ENCODE measurements around the gene ROBO1. TPM values are rescaled to one million over a fixed set of nuclear protein-coding genes. Genes with fewer than 3 reads are reported as not detected.

Gene ROBO1
- polyA plus RNA-seq: 20.7 to 37.2 TPM (median 27.1 TPM) in 3 replicates
- 35.4 TPM for polyA plus RNA-seq (2011; ENCODE audit: low read depth)
- polyA plus RNA-seq (2011; cell fraction: cytosol; rRNA removed): 8.2 and 15.6 TPM in 2 replicates
- 48.7 and 63.0 TPM in 2 replicates for polyA plus RNA-seq (2011; cell fraction: nucleus; rRNA removed)
- polyA plus RNA-seq (2012; ENCODE audit: low replicate concordance): 15.3 and 36.6 TPM in 2 replicates
- polyA minus RNA-seq: 48.0 to 95.4 TPM (median 60.4 TPM) in 3 replicates
- 18.2 TPM for polyA minus RNA-seq (2011; cell fraction: cytosol; rRNA and poly(A)+ RNA removed)
- 99.6 and 170 TPM in 2 replicates for polyA minus RNA-seq (2011; cell fraction: nucleus; rRNA and poly(A)+ RNA removed)

GRCh38 chr3:79767905-79768267, at the start of gene ROBO1:
Gene ROBO1 (minus strand): TSS chr3:79767998.
- Histone ChIP-seq H3K4me2 (ENCODE audit: control insufficient read depth, extremely low read depth, insufficient read depth, low read depth, low read length) (no peak within 1 kb of the TSS), H3K4me3 (ENCODE audit: control insufficient read depth in 2 of 3, extremely low read depth in 1 of 3, insufficient read depth in 2 of 3, low read depth in 1 of 3, low read length in 3 of 3) (no peak within 1 kb of the TSS), H3K79me2 (ENCODE audit: control insufficient read depth, insufficient read depth, low read length) (no peaks in the 10 kb centered on the region), H3K27ac (ENCODE audit: control insufficient read depth, insufficient read depth, low read length) (no peak within 1 kb of the TSS), H3K27me3 (ENCODE audit: control insufficient read depth, extremely low read depth, insufficient read depth, low read length) (peaks cover 27% of the 10 kb centered on the region), H3K9ac (ENCODE audit: control insufficient read depth, extremely low read depth, insufficient read depth, low read length) (no peak within 1 kb of the TSS), H2AFZ (ENCODE audit: control insufficient read depth, low read length) (no peak within 1 kb of the TSS), H3K9me1 (ENCODE audit: control insufficient read depth, extremely low read depth, insufficient read depth, low read length) (no peaks in the 10 kb centered on the region), H4K20me1 (ENCODE audit: control insufficient read depth, extremely low read depth, insufficient read depth, low read length) (no peaks in the 10 kb centered on the region), H3K36me3 (ENCODE audit: control insufficient read depth in 2 of 2, extremely low read depth in 1 of 2, insufficient read depth in 2 of 2, low read length in 2 of 2) (no peaks in the 10 kb centered on the region), H3K9me3 (ENCODE audit: control insufficient read depth, low read depth, low read length) (no peaks in the 10 kb centered on the region), H3K4me1 (ENCODE audit: control insufficient read depth, extremely low read depth, insufficient read depth, low read length) (no peaks in the 10 kb centered on the region)
- DNase-seq (ENCODE audit: low read depth, low spot score) (no peak), FAIRE-seq (no peak)
- no peak for TF ChIP-seq EZH2 (IDR thresholded peaks at IDR 0.05; ENCODE audit: low read length)
- TF ChIP-seq CTCF (optimal IDR thresholded peaks at IDR 0.05 in 1 of 3, IDR thresholded peaks at IDR 0.05 in 1 of 3, conservative IDR thresholded peaks at IDR 0.05 in 1 of 3; ENCODE audit: extremely low read depth in 1 of 3, insufficient read depth in 2 of 3, low read length in 3 of 3): no peak
- dilution Hi-C loops (cut with MboI; ENCODE audit: extremely low pct_ligation_motif_present, low sequenced_read_pairs): no loop called here

- Histone ChIP-seq H2AFZ (ENCODE audit: control insufficient read depth, low read length) (no peak overlapping the region), H3K79me2 (ENCODE audit: control insufficient read depth, insufficient read depth, low read length) (no peaks in the 10 kb centered on the region), H3K36me3 (ENCODE audit: control insufficient read depth in 2 of 2, extremely low read depth in 1 of 2, insufficient read depth in 2 of 2, low read length in 2 of 2) (no peaks in the 10 kb centered on the region), H3K9me1 (ENCODE audit: control insufficient read depth, extremely low read depth, insufficient read depth, low read length) (no peaks in the 10 kb centered on the region), H3K27me3 (ENCODE audit: control insufficient read depth, extremely low read depth, insufficient read depth, low read length) (no peaks in the 10 kb centered on the region), H3K4me2 (ENCODE audit: control insufficient read depth, extremely low read depth, insufficient read depth, low read depth, low read length) (no peak overlapping the region), H3K4me1 (ENCODE audit: control insufficient read depth, extremely low read depth, insufficient read depth, low read length) (no peaks in the 10 kb centered on the region), H4K20me1 (ENCODE audit: control insufficient read depth, extremely low read depth, insufficient read depth, low read length) (no peaks in the 10 kb centered on the region), H3K9ac (ENCODE audit: control insufficient read depth, extremely low read depth, insufficient read depth, low read length) (no peak overlapping the region), H3K27ac (ENCODE audit: control insufficient read depth, insufficient read depth, low read length) (no peak overlapping the region), H3K9me3 (ENCODE audit: control insufficient read depth, low read depth, low read length) (no peaks in the 10 kb centered on the region), H3K4me3 (ENCODE audit: control insufficient read depth in 2 of 3, extremely low read depth in 1 of 3, insufficient read depth in 2 of 3, low read depth in 1 of 3, low read length in 3 of 3) (no peak overlapping the region)
- DNase-seq (ENCODE audit: low read depth, low spot score) (no peak), FAIRE-seq (no peak)
- dilution Hi-C loops (cut with MboI; ENCODE audit: extremely low pct_ligation_motif_present, low sequenced_read_pairs): no loop called here
- no peak for TF ChIP-seq CTCF (optimal IDR thresholded peaks at IDR 0.05 in 1 of 3, IDR thresholded peaks at IDR 0.05 in 1 of 3, conservative IDR thresholded peaks at IDR 0.05 in 1 of 3; ENCODE audit: extremely low read depth in 1 of 3, insufficient read depth in 2 of 3, low read length in 3 of 3)
These were observed 49.4 kb upstream of the ROBO1 start for GRCh38 chr3:79817224-79817623.
